Measurements from ENCODE around the gene UGT1A6. TPM values are rescaled to one million over a fixed set of nuclear protein-coding genes. Genes with fewer than 3 reads are reported as not detected.
A peak's percentile ranks its signal among the peaks of the same experiment; 100 is the strongest.
"Not testable (repeated sequence)": the region's sequence is repeated elsewhere in the genome, so short reads cannot be mapped to it uniquely, and the experiment has no call there.

UGT1A6 gene
- polyA plus RNA-seq, 2 of the 4 experiments (the other 2 are of a cell fraction) = 2.5 to 3.5 TPM

DNA sequence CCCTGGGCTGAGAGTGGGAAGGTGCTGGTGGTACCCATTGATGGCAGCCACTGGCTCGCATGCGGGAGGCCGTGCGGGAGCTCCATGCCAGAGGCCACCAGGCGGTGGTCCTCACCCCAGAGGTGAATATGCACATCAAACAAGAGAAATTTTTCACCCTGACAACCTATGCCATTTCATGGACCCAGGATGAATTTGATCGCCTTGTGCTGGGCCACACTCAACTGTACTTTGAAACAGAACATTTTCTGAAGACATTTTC, 54.5 kb downstream of the UGT1A6 start:
- POLR2A ChIA-PET = no interaction called here
- no peak for TF ChIP-seq ZSCAN20 (CRISPR knock-in tag; IDR thresholded peaks at IDR 0.05)
- no peak for TF ChIP-seq RFX5 (IDR thresholded peaks at IDR 0.05)
- no peak for TF ChIP-seq SREBF2 (IDR thresholded peaks at IDR 0.05)
- H3K4me2 ChIP-seq = no peak overlapping the region
- CTCF ChIA-PET = no interaction called here
- H3K4me3 ChIP-seq = no peak overlapping the region
- peaks cover 29% of the 10 kb centered on the region for H3K4me1 ChIP-seq
- H3K27ac ChIP-seq = peak overlapping the region; percentile 89 to 92
- FAIRE-seq = no peak
- DNase-seq (ENCODE audit: low read depth in 1 of 2, low spot score in 1 of 2) = no peak
- no peak for ATAC-seq
- peaks cover 63% of the 10 kb centered on the region for H3K9me3 ChIP-seq
- WGBS (ENCODE audit: missing lambda C conversion rate) = 90% methylated on average over 6 of the region's 6 CpGs

DNA sequence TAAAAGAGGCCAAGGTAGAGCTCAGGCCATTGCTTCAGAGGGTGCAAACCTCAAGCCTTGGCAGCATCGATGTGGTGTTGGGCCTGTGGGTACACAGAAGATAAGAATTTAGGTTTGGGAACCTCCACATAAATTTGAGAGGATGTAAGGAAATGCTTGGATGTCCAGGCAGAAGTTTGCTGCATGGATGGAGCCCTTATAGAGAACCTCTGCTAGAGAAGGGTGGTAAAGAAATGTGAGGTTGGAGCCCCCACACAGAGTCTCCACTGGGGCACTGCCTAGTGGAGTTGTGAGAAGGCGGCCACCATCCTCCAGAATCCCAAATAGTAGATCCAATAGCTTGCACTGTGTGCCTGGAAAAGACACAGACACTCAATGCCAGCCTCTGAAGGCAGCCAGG, 58.0 kb downstream of the UGT1A6 start:
- CTCF ChIA-PET, H3K4me3 ChIP-seq, ATAC-seq, POLR2A ChIA-PET, H3K4me2 ChIP-seq, FAIRE-seq: not testable (repeated sequence)
- DNase-seq (ENCODE audit: low read depth in 1 of 2, low spot score in 1 of 2) = peak in 1 of 2 experiments; percentile 33
- H3K27ac ChIP-seq = peak overlapping the region; percentile 91 to 94; a peak in 5 of 6 replicates
- peaks cover 70% of the 10 kb centered on the region for H3K9me3 ChIP-seq
- peaks cover 17% of the 10 kb centered on the region for H3K4me1 ChIP-seq
- peak; percentile 55 for TF ChIP-seq ZFP36 (IDR thresholded peaks at IDR 0.05; ENCODE audit: borderline replicate concordance, partially characterized antibody)
- 67% methylated on average over 2 of the region's 2 CpGs for WGBS (ENCODE audit: missing lambda C conversion rate)

DNA sequence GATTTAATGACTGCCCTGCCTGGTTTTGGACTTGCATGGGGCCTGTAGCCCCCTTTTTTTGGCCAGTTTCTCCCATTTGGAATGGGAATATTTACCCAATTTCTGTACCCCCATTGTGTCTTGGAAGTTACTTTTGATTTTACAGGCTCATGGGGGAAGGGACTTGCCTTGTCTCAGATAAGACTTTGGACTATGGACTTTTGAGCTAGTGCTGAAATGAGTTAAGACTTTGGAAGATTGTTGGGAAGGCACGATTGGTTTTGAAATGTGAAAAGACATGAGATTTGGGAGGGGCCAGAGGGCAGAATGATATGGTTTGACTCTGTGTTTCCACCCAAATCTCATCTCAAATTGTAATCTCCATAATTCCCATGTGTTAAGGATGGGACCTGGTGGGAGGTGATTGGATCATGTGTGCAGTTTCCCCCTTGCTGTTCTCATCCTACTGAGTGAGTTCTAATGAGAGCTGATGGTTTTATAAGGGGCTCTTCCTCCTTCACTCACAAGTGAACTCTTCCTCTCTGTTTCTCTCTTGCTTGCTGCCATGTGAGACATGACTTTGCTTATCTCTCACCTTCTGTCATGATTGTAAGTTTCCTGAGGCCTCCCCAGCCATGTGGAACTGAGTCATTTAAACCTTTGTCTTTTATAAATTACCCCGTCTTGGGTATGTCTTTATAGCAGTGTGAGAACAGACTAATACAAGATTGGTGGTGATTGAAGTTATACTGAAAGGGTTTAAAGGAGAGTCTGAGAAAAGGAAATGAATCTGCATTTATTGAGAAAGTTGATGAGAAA, 58.7 kb downstream of the UGT1A6 start:
- FAIRE-seq; H3K4me2 ChIP-seq; DNase-seq (ENCODE audit: low read depth in 1 of 2, low spot score in 1 of 2); ATAC-seq; H3K4me3 ChIP-seq; POLR2A ChIA-PET: not testable (repeated sequence)
- Histone ChIP-seq H3K27ac (peak overlapping the region; percentile 91 to 94), H3K4me1 (peaks cover 17% of the 10 kb centered on the region), H3K9me3 (peaks cover 70% of the 10 kb centered on the region)
- CTCF ChIA-PET = interaction anchor here (1.0 to 1.7 kb wide), 3 partner anchors 39 to 303 kb away, joined by 3 to 7 read pairs (median 3); partner anchors contain the start of gene UGT1A5
- WGBS (ENCODE audit: missing lambda C conversion rate) = 69% methylated on average over 2 of the region's 2 CpGs

DNA sequence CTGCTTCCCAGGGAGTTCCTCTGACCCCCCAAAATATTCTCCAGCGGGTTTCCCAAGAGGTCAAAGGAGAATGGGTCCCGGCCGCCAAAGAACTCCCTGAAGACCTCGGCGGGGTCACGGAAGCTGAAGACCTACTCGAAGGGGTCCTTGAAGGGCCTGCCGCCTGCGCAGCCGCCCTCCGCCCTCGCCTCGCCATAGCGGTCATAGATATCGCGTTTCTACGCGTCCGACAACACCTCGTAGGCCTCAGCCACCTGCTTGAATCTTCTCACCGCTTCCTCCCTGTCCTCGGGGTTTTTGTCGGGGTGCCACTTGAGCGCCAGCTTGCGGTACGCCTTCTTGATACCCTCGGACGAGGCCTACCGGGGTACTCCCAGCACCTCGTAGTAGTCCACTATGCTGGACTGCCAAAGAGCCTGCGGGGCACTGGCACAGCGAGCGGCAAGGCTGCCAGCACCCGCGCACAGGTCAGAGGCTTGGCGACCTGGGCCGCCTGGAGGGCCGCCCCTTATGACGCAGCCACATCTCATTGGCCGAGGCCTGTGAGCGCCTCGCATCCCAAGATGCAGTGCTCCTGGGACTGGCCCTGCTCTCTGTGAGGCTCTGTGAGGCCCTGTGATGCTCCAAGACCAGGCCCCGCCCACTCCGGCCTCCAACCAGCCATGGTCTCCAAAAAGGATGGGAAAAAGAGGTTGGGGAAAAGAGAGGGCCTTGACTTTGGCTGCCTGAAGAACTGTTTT, 62.4 kb downstream of the UGT1A6 start:
- Histone ChIP-seq H3K27ac (peak overlapping the region; percentile 91 to 94), H3K4me3 (no peak overlapping the region), H3K4me2 (no peak overlapping the region), H3K9me3 (peaks cover 55% of the 10 kb centered on the region), H3K4me1 (peaks cover 31% of the 10 kb centered on the region)
- POLR2A ChIA-PET = no interaction called here
- ATAC-seq (no peak), FAIRE-seq (no peak), DNase-seq (ENCODE audit: low read depth in 1 of 2, low spot score in 1 of 2) (no peak)
- TF ChIP-seq JUNB (IDR thresholded peaks at IDR 0.05) = no peak
- CTCF ChIA-PET = interaction anchor here (1.0 kb wide), 1 partner anchor 78 kb away, joined by 3 read pairs; no protein-coding TSS in a partner anchor
- WGBS (ENCODE audit: missing lambda C conversion rate) = 99% methylated on average over 42 of the region's 44 CpGs

DNA sequence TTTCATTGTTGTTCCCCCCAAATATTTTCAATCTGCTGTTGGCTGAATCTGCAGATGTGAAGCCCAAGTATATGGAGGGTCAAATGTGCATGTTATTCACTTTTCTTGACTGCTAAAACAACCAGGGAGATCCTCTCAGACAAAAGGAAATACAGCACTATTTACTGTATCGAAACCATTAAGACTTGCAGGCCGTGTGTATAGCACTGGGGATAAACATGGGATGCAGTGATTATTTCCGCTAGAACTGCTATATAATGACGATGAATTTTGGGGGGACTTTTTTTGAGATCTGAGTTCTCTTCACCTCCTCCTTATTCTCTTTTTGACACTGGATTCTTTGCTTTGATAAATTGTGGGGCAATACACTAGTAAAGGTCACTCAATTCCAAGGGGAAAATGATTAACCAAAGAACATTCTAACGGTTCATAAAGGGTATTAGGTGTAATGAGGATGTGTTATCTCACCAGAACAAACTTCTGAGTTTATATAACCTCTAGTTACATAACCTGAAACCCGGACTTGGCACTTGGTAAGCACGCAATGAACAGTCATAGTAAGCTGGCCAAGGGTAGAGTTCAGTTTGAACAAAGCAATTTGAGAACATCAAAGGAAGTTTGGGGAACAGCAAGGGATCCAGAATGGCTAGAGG, 63.9 kb downstream of the UGT1A6 start:
- peak; percentile 99 for FAIRE-seq
- TF ChIP-seq, protein P1, sequence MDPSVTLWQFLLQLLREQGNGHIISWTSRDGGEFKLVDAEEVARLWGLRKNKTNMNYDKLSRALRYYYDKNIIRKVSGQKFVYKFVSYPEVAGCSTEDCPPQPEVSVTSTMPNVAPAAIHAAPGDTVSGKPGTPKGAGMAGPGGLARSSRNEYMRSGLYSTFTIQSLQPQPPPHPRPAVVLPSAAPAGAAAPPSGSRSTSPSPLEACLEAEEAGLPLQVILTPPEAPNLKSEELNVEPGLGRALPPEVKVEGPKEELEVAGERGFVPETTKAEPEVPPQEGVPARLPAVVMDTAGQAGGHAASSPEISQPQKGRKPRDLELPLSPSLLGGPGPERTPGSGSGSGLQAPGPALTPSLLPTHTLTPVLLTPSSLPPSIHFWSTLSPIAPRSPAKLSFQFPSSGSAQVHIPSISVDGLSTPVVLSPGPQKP (IDR thresholded peaks at IDR 0.05; ENCODE audit: low read depth, low read length) = no peak
- TF ChIP-seq FOSB (CRISPR knock-in tag; IDR thresholded peaks at IDR 0.05) (no peak), NFE2L2 (conservative IDR thresholded peaks at IDR 0.05; ENCODE audit: low read length) (no peak), POLR2A (IDR thresholded peaks at IDR 0.05; ENCODE audit: low read length) (no peak), HEYL (CRISPR knock-in tag; IDR thresholded peaks at IDR 0.05) (no peak), ZC3H11A (IDR thresholded peaks at IDR 0.05) (no peak), SREBF2 (IDR thresholded peaks at IDR 0.05) (no peak), FOSL2 (IDR thresholded peaks at IDR 0.05) (peak; percentile 61), FOSL2 (CRISPR knock-in tag; IDR thresholded peaks at IDR 0.05) (peak; percentile 76), ZNF302 (CRISPR knock-in tag; IDR thresholded peaks at IDR 0.05) (no peak), MAFK (IDR thresholded peaks at IDR 0.05; ENCODE audit: partially characterized antibody) (no peak), NR3C1 (IDR thresholded peaks at IDR 0.05) (no peak), HDAC2 (IDR thresholded peaks at IDR 0.05) (no peak), TP53 (CRISPR knock-in tag; IDR thresholded peaks at IDR 0.05) (no peak), BHLHE40 (IDR thresholded peaks at IDR 0.05; ENCODE audit: low read depth, low read length) (no peak), ZSCAN20 (CRISPR knock-in tag; IDR thresholded peaks at IDR 0.05) (no peak), KDM5A (IDR thresholded peaks at IDR 0.05) (no peak), CHD4 (IDR thresholded peaks at IDR 0.05; ENCODE audit: borderline replicate concordance) (no peak), TFCP2L1 (CRISPR knock-in tag; IDR thresholded peaks at IDR 0.05) (no peak)
- TF ChIP-seq, protein P2, sequence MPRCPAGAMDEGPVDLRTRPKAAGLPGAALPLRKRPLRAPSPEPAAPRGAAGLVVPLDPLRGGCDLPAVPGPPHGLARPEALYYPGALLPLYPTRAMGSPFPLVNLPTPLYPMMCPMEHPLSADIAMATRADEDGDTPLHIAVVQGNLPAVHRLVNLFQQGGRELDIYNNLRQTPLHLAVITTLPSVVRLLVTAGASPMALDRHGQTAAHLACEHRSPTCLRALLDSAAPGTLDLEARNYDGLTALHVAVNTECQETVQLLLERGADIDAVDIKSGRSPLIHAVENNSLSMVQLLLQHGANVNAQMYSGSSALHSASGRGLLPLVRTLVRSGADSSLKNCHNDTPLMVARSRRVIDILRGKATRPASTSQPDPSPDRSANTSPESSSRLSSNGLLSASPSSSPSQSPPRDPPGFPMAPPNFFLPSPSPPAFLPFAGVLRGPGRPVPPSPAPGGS (IDR thresholded peaks at IDR 0.05) = peak; percentile 92; the same call in 2 of the 3 replicates
- TF ChIP-seq, protein P3, sequence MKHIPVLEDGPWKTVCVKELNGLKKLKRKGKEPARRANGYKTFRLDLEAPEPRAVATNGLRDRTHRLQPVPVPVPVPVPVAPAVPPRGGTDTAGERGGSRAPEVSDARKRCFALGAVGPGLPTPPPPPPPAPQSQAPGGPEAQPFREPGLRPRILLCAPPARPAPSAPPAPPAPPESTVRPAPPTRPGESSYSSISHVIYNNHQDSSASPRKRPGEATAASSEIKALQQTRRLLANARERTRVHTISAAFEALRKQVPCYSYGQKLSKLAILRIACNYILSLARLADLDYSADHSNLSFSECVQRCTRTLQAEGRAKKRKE (CRISPR knock-in tag; IDR thresholded peaks at IDR 0.05; ENCODE audit: low read depth) = no peak

More for the DNA sequence above, 63.9 kb downstream of the UGT1A6 start:
- Histone ChIP-seq H3K9me3 (peaks cover 40% of the 10 kb centered on the region), H3K4me1 (peaks cover 39% of the 10 kb centered on the region), H3K4me2 (peak overlapping the region; percentile 57), H3K4me3 (no peak overlapping the region), H3K27ac (peak overlapping the region; percentile 91 to 94)
- ATAC-seq (peak; percentile 84), DNase-seq (ENCODE audit: low read depth in 1 of 2, low spot score in 1 of 2) (peak; percentile 21 to 92)
- CTCF ChIA-PET = interaction anchor here (0.6 kb wide), 1 partner anchor 36 kb away, joined by 3 read pairs; no protein-coding TSS in a partner anchor
- POLR2A ChIA-PET = interaction anchor here (0.9 kb wide), 1 partner anchor 270 kb away, joined by 3 read pairs; no protein-coding TSS in a partner anchor
- WGBS (ENCODE audit: missing lambda C conversion rate) = 3% methylated on average over 7 of the region's 7 CpGs

All from A549 (cell line).